Measurements from ENCODE around the gene FAM228B. TPM values are rescaled to one million over a fixed set of nuclear protein-coding genes. Genes with fewer than 3 reads are reported as not detected.

Gene FAM228B
- total RNA-seq, 1 experiment from 2014 or later: 10.6 TPM

DNA sequence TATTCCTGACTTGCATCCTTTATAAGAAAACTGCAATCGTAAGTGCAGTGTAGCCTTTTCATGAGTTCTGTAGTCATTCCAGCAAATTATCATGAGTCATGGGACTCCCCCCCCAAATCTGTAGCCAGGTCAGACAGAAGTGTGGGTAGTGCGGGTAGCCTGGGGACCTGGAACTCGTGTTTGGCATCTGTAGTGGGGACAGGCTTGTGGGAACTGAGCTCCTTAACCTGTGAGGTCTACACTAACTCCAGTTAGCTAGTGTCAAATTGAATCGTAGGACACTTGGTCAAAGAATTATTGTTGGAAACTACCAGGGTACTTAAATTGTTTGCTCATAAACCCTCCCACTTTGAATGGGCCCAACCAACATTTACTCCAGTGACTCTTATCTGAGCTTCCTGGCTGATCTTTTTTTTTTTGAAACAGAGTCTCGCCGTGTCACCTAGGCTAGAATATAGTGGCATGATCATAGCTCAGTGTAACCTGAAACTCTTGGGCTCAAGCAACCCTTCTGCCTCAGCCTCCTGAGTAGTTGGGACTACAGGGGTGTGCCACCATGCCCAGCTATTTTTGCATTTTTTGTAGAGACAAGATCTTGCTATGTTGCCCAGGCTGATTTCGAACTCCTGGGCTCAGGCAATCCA lies 12.5 kb upstream of the FAM228B start:
- peaks cover 22% of the 10 kb centered on the region for H3K9me3 Mint-ChIP-seq (ENCODE audit: unreplicated experiment)
- BruUV-seq (replicated peaks): no TSS peak
- ChIA-PET POLR2A (interaction anchor here (1.4 to 2.6 kb wide), 3 partner anchors 9 to 13 kb away, joined by 3 to 15 read pairs (median 7); partner anchors contain the start of gene FAM228B), CTCF (interaction anchor here (0.9 kb wide), 1 partner anchor 26 kb away, joined by 4 read pairs; the partner anchor contains the start of gene TP53I3)
- TF ChIP-seq, protein P1, sequence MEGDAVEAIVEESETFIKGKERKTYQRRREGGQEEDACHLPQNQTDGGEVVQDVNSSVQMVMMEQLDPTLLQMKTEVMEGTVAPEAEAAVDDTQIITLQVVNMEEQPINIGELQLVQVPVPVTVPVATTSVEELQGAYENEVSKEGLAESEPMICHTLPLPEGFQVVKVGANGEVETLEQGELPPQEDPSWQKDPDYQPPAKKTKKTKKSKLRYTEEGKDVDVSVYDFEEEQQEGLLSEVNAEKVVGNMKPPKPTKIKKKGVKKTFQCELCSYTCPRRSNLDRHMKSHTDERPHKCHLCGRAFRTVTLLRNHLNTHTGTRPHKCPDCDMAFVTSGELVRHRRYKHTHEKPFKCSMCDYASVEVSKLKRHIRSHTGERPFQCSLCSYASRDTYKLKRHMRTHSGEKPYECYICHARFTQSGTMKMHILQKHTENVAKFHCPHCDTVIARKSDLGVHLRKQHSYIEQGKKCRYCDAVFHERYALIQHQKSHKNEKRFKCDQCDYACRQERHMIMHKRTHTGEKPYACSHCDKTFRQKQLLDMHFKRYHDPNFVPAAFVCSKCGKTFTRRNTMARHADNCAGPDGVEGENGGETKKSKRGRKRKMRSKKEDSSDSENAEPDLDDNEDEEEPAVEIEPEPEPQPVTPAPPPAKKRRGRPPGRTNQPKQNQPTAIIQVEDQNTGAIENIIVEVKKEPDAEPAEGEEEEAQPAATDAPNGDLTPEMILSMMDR (IDR thresholded peaks at IDR 0.05; ENCODE audit: unreplicated experiment): no peak
- peaks cover 24% of the 10 kb centered on the region for H3K4me1 Mint-ChIP-seq (ENCODE audit: insufficient read depth, unreplicated experiment)
- DNase-seq (ENCODE audit: unreplicated experiment): peak; percentile 28
- H3K27ac Mint-ChIP-seq (ENCODE audit: low read depth, unreplicated experiment): no peak overlapping the region
- H3K4me3 Mint-ChIP-seq (ENCODE audit: unreplicated experiment): no peak overlapping the region
- peaks cover 12% of the 10 kb centered on the region for H3K36me3 Mint-ChIP-seq (ENCODE audit: insufficient read depth, unreplicated experiment)
- intact Hi-C loops (cut with micrococcal nuclease): no loop called here
- no peaks in the 10 kb centered on the region for H3K27me3 Mint-ChIP-seq (ENCODE audit: insufficient read depth, unreplicated experiment)

- H3K9me3 Mint-ChIP-seq (ENCODE audit: unreplicated experiment): peaks cover 22% of the 10 kb centered on the region
- CTCF ChIA-PET: interaction anchor here (0.8 to 1.0 kb wide), 2 partner anchors 72 to 131 kb away, joined by 3 read pairs; no protein-coding TSS in a partner anchor
- DNase-seq (ENCODE audit: unreplicated experiment): no peak
- H3K4me3 Mint-ChIP-seq (ENCODE audit: unreplicated experiment): no peak overlapping the region
- H3K4me1 Mint-ChIP-seq (ENCODE audit: insufficient read depth, unreplicated experiment): peaks cover 21% of the 10 kb centered on the region
- H3K27me3 Mint-ChIP-seq (ENCODE audit: insufficient read depth, unreplicated experiment): no peaks in the 10 kb centered on the region
- intact Hi-C loops (cut with micrococcal nuclease): no loop called here
- no TSS peak for BruUV-seq (replicated peaks)
- H3K36me3 Mint-ChIP-seq (ENCODE audit: insufficient read depth, unreplicated experiment): peaks cover 12% of the 10 kb centered on the region
- POLR2A ChIA-PET: interaction anchor here (1.4 to 2.6 kb wide), 2 partner anchors 8 to 11 kb away, joined by 7 to 15 read pairs; no protein-coding TSS in a partner anchor
- no peak overlapping the region for H3K27ac Mint-ChIP-seq (ENCODE audit: low read depth, unreplicated experiment)
- TF ChIP-seq, protein P1 (IDR thresholded peaks at IDR 0.05; ENCODE audit: unreplicated experiment): no peak
Observed at GRCh38 chr2:24111407-24111901, 11.8 kb upstream of the FAM228B start.

GRCh38 chr2:24115057-24115456 lies 8.2 kb upstream of the FAM228B start:
- Mint-ChIP-seq H3K9me3 (ENCODE audit: unreplicated experiment) (peaks cover 6% of the 10 kb centered on the region), H3K36me3 (ENCODE audit: insufficient read depth, unreplicated experiment) (peaks cover 4% of the 10 kb centered on the region), H3K4me3 (ENCODE audit: unreplicated experiment) (no peak overlapping the region), H3K4me1 (ENCODE audit: insufficient read depth, unreplicated experiment) (peaks cover 9% of the 10 kb centered on the region), H3K27me3 (ENCODE audit: insufficient read depth, unreplicated experiment) (no peaks in the 10 kb centered on the region), H3K27ac (ENCODE audit: low read depth, unreplicated experiment) (no peak overlapping the region)
- TF ChIP-seq, protein P1 (IDR thresholded peaks at IDR 0.05; ENCODE audit: unreplicated experiment): no peak
- CTCF ChIA-PET: interaction anchor here (0.6 kb wide), 1 partner anchor 198 kb away, joined by 3 read pairs; no protein-coding TSS in a partner anchor
- intact Hi-C loops (cut with micrococcal nuclease): no loop called here
- BruUV-seq (replicated peaks): no TSS peak
- DNase-seq (ENCODE audit: unreplicated experiment): no peak
- POLR2A ChIA-PET: interaction anchor here (1.1 to 1.2 kb wide), 2 partner anchors 9 kb away, joined by 3 read pairs; no protein-coding TSS in a partner anchor

- H3K27me3 Mint-ChIP-seq (ENCODE audit: insufficient read depth, unreplicated experiment): no peaks in the 10 kb centered on the region
- no peaks in the 10 kb centered on the region for H3K36me3 Mint-ChIP-seq (ENCODE audit: insufficient read depth, unreplicated experiment)
- TF ChIP-seq, protein P1 (IDR thresholded peaks at IDR 0.05; ENCODE audit: unreplicated experiment): no peak
- CTCF ChIA-PET: no interaction called here
- peaks cover 1% of the 10 kb centered on the region for H3K9me3 Mint-ChIP-seq (ENCODE audit: unreplicated experiment)
- no peak for DNase-seq (ENCODE audit: unreplicated experiment)
- POLR2A ChIA-PET: no interaction called here
- intact Hi-C loops (cut with micrococcal nuclease): no loop called here
- no peak overlapping the region for H3K4me3 Mint-ChIP-seq (ENCODE audit: unreplicated experiment)
- BruUV-seq (replicated peaks): no TSS peak
- no peak overlapping the region for H3K27ac Mint-ChIP-seq (ENCODE audit: low read depth, unreplicated experiment)
- H3K4me1 Mint-ChIP-seq (ENCODE audit: insufficient read depth, unreplicated experiment): no peaks in the 10 kb centered on the region
Observed at GRCh38 chr2:24117902-24118301, 5.4 kb upstream of the FAM228B start.

Data from MCF 10A (cell line).